Stimulated activated CD8-positive, alpha-beta memory T cell treated with anti-CD3 and anti-CD28 coated beads, Interleukin-7, amount 100 ng/mL, for 4 hours (primary cell): ENCODE data around the gene ZG16B.

ENCODE experiments used
- DNase-seq, 2 donors: peaks; one replicate each; pipeline ENCODE4 v3.0.0-alpha.2; 2020; ENCODE audit warnings: low read depth in 2 of 2

The ZG16B gene

GRCh38 chr16:2867987-2868789 lies 38.1 kb downstream of the ZG16B start:
- DNase-seq = peak; percentile 85 to 89

GRCh38 chr16:2871926-2872325 lies 41.8 kb downstream of the ZG16B start:
- no peak for DNase-seq

- no peak for DNase-seq
Measured at GRCh38 chr16:2874032-2874911, 44.2 kb downstream of the ZG16B start.

DNA sequence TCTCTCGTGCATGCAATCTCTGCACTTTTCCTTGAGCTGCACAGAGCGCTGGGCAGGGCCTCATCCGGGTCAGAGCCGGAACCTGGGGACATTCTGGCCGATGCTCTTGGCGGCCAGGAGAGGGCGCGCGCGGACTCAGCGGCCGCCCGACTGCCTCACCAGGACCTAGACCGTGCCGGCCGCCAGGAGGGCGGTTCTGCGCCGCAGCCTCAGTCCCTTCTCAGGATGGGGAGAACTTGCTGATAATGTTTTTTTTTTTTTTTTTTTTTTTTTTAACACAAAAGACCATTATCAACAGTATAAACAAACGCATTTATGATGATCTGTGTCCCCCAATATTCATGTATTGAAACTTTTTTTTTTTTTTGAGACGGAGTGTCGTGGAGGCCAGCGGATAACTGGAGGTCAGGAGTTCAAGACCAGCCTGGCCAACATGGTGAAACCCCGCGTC lies 44.8 kb downstream of the ZG16B start:
- peak; percentile 25 to 56 for DNase-seq

- no peak for DNase-seq
Measured at GRCh38 chr16:2879854-2880508, 49.9 kb downstream of the ZG16B start.
